GM12878 (cell line): ENCODE data around the gene DOK7. TPM values are rescaled to one million over a fixed set of nuclear protein-coding genes. Genes with fewer than 3 reads are reported as not detected.

Source experiments
- CHD2 ChIP-seq: IDR thresholded peaks from 2 replicates; pipeline ENCODE4 v1.6.1; 2011; ENCODE audit warnings: low read depth, low read length, improper control_type of control experiment, borderline replicate concordance
- DPF2 ChIP-seq: fragments of 450-650 bp; IDR thresholded peaks from 2 replicates; pipeline ENCODE4 v1.6.1; 2017; ENCODE audit warnings: mild to moderate bottlenecking
- HDAC2 ChIP-seq: fragments of 200-600 bp; sonication (generic); IDR thresholded peaks from 2 replicates; pipeline ENCODE4 v1.6.1; 2017
- HDGF ChIP-seq: fragments of 450-650 bp; IDR thresholded peaks from 2 replicates; pipeline ENCODE4 v1.6.1; 2016; ENCODE audit warnings: antibody characterized with exemption
- KAT2A ChIP-seq: conservative IDR thresholded peaks from 2 replicates; pipeline ENCODE4 v1.6.1; 2011; ENCODE audit warnings: low read depth, low read length; ENCODE audit not compliant: control insufficient read depth
- MTA2 ChIP-seq: fragments of 450-650 bp; IDR thresholded peaks from 2 replicates; pipeline ENCODE4 v1.6.1; 2016; ENCODE audit warnings: low read depth, mild to moderate bottlenecking, moderate library complexity
- MYC ChIP-seq: IDR thresholded peaks from 2 replicates; pipeline ENCODE4 v1.6.1; 2011; ENCODE audit warnings: mild to moderate bottlenecking, low read length, moderate library complexity, inconsistent platforms; ENCODE audit not compliant: insufficient read depth, insufficient replicate concordance, insufficient read length, severe bottlenecking
- POU2F2 ChIP-seq: IDR thresholded peaks from 3 replicates; pipeline ENCODE4 v1.6.1; 2011; ENCODE audit warnings: low read depth, mild to moderate bottlenecking, low read length, borderline replicate concordance
- RAD21 ChIP-seq: IDR thresholded peaks from 2 replicates; pipeline ENCODE4 v1.6.1; 2011; ENCODE audit warnings: mild to moderate bottlenecking, low read depth, low read length, moderate library complexity; ENCODE audit not compliant: insufficient read depth
- STAT1 ChIP-seq: fragments of 450-650 bp; conservative IDR thresholded peaks from 2 replicates; pipeline ENCODE4 v1.6.1; 2014; ENCODE audit warnings: antibody characterized with exemption, mild to moderate bottlenecking
- YBX1 ChIP-seq: fragments of 450-650 bp; IDR thresholded peaks from 2 replicates; pipeline ENCODE4 v1.6.1; 2016; ENCODE audit warnings: antibody characterized with exemption
- polyA plus RNA-seq, 11 experiments: library from polyadenylated mRNA; depleted of rRNA in 4 of 11; unstranded in 6 of 11; stranded (reverse) in 5 of 11; fragments of >200 nt; fragmentation: Nextera tagmentation in 4 of 11; fragmentation: Illumina TruSeq in 1 of 11; extraction: Ambion mirVana in 4 of 11; extraction: Trizol in 1 of 11; gene quantifications; 1 replicate in 1 of 11; 2 replicates in 10 of 11; pipeline versions ENCODE4 v1.2.1 to v1.2.3, GENCODE V29; 2011 to 2016; ENCODE audit warnings: inconsistent platforms in 2 of 11, missing spikeins in 2 of 11, low read depth in 1 of 11
- total RNA-seq, 4 experiments: library from RNA; depleted of rRNA in 3 of 4; stranded (reverse); fragments of >200 nt in 3 of 4; fragmentation: Illumina TruSeq in 1 of 4; extraction: Trizol in 1 of 4; gene quantifications; 2 replicates each; pipeline versions ENCODE4 v1.2.1 to v1.2.3, GENCODE V29; 2013 to 2021
- TF ChIP-seq, protein P1 (sequence below): fragments of 450-650 bp; conservative IDR thresholded peaks from 2 replicates; pipeline ENCODE4 v1.6.1; 2017; ENCODE audit warnings: mild to moderate bottlenecking, moderate library complexity
- TF ChIP-seq, protein P2 (sequence below): fragments of 450-650 bp; IDR thresholded peaks from 2 replicates; pipeline ENCODE4 v1.6.1; 2017; ENCODE audit warnings: mild to moderate bottlenecking, moderate library complexity

Gene DOK7
- total and polyA plus RNA-seq, 10 of the 15 experiments (the other 5 are each of a cell fraction or from before 2014, with no cell fraction given) = 0.04 to 0.46 (median 0.18) TPM; not detected in 4

DNA sequence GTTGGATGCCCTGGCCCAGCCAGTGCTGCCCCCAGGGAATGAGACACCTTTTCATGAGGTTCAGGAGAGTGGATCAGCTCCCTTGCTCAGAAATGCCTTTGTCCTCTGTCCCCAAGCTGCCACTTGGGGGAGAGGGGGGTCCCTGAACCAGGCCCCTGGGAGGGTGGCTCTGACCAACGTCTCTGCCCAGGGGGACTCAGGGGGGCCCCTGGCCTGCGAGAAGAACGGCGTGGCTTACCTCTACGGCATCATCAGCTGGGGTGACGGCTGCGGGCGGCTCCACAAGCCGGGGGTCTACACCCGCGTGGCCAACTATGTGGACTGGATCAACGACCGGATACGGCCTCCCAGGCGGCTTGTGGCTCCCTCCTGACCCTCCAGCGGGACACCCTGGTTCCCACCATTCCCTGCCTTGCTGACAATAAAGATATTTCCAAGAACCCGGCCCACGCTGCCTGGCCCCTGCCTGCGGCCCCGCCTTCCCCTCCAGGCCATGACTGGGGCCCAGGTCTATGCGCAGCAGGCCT lies 14.0 kb upstream of the DOK7 start (continued):
- TF ChIP-seq, protein P1, sequence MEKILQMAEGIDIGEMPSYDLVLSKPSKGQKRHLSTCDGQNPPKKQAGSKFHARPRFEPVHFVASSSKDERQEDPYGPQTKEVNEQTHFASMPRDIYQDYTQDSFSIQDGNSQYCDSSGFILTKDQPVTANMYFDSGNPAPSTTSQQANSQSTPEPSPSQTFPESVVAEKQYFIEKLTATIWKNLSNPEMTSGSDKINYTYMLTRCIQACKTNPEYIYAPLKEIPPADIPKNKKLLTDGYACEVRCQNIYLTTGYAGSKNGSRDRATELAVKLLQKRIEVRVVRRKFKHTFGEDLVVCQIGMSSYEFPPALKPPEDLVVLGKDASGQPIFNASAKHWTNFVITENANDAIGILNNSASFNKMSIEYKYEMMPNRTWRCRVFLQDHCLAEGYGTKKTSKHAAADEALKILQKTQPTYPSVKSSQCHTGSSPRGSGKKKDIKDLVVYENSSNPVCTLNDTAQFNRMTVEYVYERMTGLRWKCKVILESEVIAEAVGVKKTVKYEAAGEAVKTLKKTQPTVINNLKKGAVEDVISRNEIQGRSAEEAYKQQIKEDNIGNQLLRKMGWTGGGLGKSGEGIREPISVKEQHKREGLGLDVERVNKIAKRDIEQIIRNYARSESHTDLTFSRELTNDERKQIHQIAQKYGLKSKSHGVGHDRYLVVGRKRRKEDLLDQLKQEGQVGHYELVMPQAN = no peak
- no peak for TF ChIP-seq CHD2
- TF ChIP-seq POU2F2 = no peak
- no peak for TF ChIP-seq YBX1
- TF ChIP-seq, protein P2, sequence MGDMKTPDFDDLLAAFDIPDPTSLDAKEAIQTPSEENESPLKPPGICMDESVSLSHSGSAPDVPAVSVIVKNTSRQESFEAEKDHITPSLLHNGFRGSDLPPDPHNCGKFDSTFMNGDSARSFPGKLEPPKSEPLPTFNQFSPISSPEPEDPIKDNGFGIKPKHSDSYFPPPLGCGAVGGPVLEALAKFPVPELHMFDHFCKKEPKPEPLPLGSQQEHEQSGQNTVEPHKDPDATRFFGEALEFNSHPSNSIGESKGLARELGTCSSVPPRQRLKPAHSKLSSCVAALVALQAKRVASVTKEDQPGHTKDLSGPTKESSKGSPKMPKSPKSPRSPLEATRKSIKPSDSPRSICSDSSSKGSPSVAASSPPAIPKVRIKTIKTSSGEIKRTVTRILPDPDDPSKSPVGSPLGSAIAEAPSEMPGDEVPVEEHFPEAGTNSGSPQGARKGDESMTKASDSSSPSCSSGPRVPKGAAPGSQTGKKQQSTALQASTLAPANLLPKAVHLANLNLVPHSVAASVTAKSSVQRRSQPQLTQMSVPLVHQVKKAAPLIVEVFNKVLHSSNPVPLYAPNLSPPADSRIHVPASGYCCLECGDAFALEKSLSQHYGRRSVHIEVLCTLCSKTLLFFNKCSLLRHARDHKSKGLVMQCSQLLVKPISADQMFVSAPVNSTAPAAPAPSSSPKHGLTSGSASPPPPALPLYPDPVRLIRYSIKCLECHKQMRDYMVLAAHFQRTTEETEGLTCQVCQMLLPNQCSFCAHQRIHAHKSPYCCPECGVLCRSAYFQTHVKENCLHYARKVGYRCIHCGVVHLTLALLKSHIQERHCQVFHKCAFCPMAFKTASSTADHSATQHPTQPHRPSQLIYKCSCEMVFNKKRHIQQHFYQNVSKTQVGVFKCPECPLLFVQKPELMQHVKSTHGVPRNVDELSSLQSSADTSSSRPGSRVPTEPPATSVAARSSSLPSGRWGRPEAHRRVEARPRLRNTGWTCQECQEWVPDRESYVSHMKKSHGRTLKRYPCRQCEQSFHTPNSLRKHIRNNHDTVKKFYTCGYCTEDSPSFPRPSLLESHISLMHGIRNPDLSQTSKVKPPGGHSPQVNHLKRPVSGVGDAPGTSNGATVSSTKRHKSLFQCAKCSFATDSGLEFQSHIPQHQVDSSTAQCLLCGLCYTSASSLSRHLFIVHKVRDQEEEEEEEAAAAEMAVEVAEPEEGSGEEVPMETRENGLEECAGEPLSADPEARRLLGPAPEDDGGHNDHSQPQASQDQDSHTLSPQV = no peak
- TF ChIP-seq STAT1 = no peak
- no peak for TF ChIP-seq HDAC2
- TF ChIP-seq HDGF = no peak
- TF ChIP-seq DPF2 = no peak
- no peak for TF ChIP-seq KAT2A
- TF ChIP-seq RAD21 = no peak
- no peak for TF ChIP-seq MYC
- TF ChIP-seq MTA2 = no peak
